Stimulated activated CD4-positive, alpha-beta T cell treated with anti-CD3 and anti-CD28 coated beads, TNF-alpha, amount 100 ng/mL, for 48 hours (primary cell): Measurements from ENCODE around the gene ADAP1.
"Not testable (repeated sequence)": the region's sequence is repeated elsewhere in the genome, so short reads cannot be mapped to it uniquely, and the experiment has no call there.

Experiments
- DNase-seq, 3 donors: peaks; one replicate each; pipeline ENCODE4 v3.0.0-alpha.2; 2020; ENCODE audit warnings: low read depth in 3 of 3

The ADAP1 gene

DNA sequence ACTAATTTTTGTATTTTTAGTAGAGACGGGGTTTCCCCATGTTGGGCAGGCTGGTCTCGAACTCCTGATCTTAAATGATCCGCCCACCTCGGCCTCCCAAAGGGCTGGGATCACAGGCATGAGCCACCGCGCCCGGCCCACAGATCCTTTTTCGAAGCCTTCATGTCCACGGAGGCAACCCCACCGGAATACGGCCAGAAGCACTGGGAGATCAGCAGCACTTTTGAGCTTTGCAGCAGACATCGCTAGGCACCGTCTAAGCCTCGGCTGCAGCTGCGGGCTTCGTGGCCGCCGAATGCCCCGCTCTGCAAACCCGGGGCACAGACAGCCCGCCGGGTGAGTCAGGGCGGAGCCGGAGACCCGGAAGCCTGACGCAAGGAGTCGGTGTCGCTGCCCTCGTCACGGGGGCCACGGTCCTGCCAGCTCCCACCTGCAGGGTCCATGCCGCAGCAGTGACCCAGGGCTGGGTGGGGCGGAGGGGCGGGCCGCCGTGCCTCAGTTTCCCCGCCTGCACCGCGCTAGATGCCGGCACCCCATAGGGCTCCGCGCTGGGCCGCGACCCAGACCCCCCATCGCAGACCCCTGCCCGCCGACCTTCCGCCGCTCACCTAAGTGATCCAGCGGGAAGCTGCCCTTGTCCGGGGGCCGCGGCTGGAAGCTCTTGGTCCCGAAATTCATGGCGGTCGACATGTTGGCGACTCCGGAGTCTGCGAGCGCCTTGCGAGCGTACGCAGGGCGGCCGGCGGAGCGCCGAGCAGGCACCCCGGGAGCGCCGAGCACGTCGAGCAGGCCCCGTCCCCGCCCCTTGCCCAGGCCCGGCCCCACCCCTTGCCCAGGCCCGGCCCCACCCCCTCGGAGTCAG, 20.6 kb upstream of the ADAP1 start, which contains the start of gene COX19:
TSS of gene COX19 (minus strand) at position 730 of the 862 bp plus-strand sequence. CDS start at position 690, 40 bp downstream.
- peak; percentile 82 to 89 (median 85) for DNase-seq

DNA sequence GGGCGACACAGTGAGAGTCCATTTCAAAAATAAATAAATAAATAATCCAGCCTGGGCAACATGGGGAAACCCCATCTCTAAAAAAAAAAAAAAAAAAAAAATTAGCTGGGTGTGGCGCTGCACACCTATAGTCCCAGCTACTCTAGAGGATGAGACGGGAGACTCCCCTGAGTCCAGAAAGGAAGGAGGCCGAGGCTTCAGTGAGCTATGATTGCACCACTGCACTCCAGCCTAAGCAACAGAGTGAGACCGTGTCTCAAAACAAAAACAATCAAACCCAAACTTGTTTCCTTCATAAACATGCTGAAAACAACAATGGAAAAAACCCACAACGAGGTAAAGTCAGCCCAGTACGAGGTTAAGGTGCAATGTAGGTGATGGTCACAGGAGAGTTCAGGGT, 19.7 kb upstream of the ADAP1 start:
- DNase-seq, result no peak

DNA sequence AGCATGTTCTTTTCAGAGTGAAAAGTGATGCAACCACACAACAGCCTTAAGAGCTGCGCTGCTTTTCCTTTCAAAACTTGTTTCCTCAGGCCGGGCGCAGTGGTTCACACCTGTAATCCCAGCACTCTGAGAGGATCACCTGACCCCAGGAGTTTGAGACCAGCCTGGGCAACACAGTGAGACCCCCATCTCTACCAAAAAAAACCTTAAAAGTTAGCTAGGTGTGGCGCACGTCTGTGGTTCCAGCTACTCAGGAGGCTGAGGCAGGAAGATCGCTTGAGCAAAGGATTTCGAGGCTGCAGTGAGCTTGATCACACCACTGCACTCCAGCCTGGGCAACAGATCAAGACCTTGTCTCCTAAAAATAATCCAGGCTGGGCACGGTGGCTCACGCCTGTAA, 18.8 kb upstream of the ADAP1 start:
- DNase-seq, result no peak

DNA sequence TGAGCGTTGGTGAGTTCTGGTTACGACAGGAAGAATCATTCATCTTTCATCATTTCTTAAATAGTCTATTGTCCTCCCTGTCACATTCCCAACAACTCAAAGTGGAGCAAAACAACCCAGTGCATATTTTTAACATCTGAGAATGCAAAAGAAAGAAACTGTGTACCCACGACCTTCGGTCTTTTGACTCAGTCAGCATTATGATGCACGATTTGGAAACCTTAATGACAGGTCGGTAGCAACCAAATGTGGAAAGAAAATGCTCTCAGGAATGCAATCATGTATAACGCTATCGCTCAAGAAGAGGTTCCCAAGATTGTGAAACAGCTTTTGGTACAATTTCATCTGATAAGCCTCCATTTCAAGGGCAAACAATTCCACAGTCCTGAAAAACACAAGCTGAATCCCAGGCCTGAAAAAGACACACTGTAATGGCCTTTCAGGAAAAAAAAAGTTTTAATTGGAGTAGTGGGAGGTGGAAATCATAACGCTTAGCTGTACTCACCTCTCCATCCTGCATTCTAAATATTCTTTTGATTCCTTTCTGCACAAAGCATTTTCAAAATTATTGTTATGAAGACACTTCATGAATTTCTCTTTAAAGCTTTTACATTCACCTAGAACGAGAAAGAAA, 18.3 kb upstream of the ADAP1 start:
- no peak for DNase-seq

DNA sequence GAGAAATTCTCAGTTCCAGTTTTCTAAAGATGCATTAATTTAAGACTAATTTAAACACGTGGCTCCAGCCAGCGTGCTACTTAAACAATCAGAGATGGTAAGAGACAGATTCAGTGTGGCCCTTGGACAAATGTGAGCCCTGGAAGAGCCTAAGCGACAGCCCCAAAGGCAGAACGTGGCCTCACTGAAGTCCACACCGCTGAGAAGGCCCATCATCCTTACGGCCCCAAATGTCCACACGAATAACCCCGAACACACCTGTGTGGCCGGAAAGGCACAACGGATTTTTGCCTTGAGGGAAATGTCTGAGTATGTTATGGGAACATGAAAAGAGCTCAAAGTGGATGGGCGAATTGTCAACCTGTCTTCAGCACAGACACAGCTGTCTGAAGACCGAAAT, 17.6 kb upstream of the ADAP1 start:
- no peak for DNase-seq

DNA sequence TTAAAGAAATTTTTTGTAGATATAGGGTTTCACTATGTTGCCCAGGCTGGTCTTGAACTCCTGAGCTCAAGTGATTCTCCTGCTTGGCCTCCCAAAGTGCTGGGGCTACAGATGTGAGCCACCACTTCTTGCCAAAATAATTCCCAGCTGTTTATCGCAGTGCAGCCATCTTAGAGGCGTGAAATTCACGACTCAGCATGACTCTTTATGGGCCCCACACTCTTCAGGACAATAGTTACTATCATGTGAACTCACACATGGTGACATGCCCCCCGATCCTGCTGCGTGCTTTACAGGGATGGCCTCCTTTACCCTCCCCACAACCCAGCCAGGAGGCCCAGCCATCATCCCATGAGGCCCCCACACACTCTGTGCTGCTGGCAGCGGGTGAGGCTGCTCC, 16.3 kb upstream of the ADAP1 start:
- DNase-seq, result no peak

DNA sequence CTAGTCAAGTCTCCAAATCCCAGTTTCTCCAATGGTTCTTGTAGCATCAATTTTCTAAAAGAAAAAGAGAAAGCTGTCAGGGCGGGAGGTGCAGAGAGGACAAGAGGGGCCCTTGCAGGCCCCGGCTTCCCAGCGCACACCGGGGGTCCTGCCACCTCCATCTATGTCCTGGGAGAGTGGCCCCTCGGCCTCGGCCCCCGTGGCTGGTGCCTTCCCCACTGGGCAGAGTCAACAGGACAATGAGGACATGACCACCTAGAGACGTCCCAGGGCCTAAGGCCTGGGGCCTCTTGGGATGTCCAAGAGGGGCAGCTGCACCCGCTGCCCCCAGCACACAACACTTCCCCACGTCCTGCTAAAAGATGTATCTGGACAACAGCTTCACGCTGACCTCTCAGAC, 14.9 kb upstream of the ADAP1 start:
- no peak for DNase-seq

DNA sequence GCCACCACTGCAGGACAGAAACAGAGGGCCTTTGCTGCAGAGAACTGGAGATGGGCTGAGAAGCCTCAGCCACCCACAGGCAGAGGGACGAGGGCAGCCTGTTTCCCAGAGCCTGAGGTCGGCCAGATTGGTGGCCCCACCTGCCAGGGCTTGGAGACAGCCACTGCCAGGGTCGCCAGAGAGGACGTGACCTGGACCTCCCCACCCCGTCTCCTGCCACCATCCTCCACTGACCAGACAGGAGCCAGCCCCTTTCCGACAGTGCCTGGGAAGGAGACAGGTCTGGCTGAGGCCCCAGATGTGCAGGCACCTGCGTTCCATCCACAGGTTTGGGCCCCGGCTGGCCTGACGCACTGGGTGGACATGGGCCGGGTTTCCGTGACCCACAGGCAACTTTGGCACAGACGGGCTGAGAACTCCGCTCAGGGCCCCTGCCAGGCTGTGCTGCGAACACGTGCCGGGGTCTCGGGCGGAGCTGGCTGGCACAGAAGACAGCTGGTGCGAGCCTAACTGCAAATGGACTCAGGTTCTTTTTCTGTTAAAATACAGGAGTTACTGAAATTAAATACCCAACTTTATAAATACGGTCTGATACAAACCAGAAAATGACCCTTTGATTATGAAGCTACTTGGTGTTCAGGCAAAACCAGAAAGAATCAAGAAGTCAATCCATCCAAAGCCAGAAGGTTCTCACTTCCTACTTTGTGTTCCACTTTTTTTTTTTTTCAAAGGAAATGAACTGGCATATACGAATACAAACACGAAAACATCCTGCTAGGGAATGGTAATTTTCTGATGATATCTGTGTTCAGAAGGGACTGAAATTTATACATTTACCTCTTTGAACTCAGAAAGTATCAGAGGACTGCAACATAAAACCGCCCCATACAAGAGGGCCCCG, 14.0 kb upstream of the ADAP1 start:
- DNase-seq, result no peak

DNA sequence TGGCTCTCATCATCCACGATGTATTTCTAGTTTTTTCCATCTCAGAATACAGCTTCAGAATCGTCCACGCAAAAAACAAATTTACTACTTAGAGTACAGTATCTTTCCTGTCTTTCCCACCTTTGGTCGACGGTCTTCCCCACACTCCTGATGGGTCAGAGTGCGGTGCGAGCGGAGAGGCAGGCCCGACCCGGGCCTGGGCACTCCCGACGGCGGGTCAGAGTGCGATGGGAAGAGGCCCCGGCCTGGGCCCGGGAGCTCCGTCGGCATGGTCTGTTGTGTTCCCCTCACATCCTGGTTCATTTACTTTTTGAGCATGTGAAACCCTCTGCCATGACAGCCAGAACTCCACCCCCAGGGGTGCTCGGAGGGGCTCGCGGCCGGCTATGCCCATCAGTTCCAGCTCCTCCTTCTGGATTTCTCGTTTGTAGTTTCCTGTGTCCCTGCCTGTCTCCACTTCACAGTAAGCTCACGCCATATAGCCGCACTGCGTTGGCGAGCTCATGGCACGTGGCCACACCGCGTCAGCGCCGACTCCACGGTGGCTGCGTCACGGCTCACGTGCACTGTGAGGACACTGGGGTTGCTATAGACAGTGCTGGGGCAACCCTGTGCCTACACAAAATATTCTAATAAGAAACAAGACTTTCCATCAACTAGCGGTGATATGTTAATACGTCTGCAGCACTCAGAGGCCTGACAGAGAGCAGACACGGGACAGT, 13.0 kb upstream of the ADAP1 start:
- DNase-seq, result no peak

DNA sequence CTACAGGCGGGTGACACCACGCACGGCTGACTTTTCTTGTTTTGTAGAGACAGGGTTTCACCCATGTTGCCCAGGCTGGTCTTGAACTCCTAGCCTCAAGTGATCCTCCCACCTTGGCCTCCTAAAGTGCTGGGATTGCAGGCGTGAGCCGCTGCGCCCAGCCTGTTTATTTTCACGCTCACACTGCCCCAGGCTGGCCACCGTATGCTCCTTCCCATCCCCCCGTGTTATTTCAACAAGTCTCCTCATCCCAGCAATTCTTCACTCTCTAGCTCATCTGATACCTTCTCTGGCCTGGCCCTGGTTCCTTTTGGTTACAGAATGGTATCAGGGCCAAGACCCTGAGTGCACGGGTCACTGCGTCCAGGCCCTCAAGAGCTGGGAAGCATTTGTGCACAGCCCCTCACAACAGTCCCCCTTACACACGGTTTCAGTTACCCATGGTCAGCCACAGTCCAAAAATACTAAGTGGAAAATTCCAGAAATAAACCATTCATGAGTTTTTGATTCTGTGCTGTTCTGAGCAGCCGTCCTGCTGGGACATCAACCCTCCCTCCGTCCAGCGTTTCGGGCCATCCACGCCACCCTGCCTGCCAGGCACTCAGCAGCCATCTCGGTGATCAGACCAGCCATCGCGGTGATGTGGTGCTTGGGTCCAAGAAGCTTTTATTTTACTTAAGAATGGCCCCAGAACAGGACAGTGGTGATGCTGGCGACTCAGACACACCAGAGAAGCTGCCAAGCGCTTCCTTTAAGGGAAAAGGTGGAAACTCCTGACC, 12.0 kb upstream of the ADAP1 start:
- no peak for DNase-seq

DNA sequence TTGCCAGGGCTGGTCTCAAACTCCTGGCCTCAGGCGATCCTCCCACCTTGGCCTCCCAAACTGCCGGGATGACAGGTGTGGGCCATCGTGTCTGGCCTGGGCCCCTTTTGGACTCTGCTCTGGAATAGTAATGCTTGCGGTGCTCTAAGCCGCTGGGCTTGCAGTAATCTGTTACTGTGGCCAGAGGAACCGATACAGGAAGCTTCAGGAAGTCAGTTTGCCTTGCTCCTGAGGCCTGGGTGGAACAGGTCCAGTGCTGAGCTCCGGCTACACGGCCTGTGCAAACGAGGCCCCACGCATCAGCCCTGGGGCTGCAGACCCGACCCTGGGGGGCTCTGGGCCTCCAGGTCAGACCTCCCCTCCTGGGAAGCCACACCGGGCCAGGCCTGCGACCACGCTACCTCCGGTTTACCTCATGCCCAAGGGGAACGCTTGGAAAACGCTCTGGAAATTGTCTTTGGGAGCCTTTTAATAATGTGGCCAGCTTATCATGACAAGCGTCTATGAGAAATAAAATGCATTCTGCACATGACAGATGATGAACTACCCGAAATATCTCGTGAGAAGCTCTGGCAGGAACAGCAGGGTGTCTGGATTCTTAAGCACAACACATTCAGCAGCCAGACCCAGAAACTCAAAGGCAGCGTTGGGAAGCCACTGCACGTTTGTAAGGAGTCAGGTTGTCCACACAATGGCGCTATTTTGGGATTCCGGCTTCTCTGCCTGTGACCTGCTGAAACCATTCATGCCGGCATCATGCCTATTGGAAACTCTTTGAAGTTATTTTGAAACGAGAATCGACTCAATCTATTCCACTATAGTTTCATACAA, 10.1 kb upstream of the ADAP1 start:
- DNase-seq, result no peak

DNA sequence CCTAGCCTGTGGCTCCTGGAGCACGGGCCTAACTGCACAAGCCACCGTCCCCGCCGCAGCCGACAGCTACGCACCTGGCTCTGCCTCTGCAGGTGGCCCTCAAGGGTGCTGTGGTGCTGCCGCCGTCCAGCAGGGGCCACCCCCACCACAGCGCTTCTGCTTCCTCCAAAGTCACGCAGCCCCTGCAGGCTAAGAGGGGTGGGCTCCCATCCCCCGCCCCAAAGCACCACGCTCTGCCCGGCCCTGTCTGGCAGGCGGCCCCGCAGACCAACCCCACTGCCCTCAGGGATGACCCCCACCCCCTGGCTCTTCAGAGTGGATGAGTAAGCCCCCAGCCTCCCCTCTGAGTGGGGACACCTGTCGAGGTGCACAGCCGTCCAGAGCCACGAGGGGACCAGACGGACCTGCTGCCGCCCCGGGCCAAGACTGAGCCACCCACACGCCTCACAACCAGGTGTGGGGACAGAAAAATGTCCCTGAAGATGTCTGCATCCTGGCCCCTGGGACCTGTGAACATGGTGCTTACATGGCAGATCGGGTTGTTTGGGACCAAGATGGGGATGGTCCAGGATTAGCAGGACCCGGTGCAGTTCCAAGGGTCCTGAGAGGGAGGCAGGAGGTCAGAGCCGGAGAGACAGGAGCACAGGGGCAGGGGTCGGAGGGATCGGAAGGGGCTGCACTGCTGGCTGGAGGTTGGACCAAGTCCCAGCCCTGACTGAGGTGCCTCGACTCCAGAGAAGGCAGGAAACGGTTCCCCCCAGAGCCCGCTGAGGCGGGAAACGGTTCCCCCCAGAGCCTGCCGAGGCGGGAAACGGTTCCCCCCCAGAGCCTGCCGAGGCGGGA, 9.0 kb upstream of the ADAP1 start:
- DNase-seq, result no peak

DNA sequence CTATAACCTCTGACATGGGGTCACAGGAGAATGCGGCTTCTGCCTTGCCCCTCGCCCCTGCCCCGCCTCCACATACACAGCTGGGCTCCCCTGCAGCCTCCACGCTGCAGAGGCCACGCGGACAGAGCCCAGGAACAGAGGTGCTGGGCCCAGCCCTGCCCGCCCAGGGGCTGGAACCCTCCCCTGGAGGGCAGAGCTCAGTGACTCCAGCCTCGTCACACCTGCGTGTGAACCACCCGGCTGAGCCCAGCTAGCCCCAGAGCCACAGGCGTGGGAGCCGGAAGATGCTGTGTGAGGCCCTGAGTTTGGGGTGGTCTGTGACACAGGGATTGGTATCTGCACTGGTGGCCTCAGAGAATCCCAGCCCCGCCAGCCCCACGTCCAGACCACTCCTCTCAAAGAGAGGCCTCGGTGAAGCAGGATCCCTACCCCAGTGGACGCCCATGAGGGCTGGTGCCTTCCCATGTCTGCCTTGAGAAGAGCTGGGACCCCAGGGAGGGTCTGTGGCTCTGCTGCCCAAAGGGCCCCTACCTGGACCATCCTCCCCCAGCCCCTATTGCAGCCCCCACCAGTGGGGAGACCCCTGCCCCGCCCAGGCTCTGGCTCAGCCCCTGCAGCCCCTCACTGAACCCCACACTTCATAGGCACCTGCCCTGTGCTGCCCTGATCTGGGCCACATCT, 8.1 kb upstream of the ADAP1 start:
- no peak for DNase-seq

DNA sequence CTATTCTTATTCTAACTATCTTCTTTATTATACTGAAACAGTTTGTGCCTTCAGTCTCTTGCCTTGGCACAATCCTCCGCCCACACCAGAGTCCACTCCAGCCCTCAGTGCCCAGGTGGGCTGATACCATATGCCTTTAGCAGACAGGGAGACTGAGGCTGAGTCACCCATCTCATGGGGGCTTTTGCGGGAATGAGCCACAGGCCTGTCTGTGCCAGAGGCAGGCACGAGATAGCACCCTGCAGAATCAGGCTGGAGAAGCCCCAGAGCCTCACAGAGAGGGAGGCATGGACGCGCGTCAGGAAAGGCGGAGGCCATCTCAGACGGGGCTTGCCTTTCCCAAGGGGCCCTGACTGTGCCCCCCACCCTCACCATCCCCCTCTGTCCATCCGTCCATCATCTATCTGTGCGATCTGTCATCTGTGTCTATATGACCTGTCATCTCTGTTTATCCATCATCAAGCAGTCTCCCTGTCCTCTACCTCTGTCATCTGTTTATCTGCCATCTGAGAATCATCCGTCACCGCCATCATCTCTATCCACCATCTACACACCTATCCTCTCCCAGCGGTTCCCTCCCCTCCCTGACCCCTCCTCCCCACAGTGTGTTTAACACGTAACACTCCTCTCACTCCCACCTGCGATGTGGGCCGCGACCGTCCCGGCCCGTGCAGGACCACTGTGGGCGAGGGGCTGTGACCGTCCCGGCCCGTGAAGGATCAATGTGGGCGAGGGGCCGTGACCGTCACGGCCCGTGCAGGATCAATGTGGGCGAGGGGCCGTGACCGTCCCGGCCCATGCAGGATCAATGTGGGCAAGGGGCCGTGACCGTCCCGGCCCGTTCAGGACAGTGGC, 7.3 kb upstream of the ADAP1 start:
- no peak for DNase-seq

DNA sequence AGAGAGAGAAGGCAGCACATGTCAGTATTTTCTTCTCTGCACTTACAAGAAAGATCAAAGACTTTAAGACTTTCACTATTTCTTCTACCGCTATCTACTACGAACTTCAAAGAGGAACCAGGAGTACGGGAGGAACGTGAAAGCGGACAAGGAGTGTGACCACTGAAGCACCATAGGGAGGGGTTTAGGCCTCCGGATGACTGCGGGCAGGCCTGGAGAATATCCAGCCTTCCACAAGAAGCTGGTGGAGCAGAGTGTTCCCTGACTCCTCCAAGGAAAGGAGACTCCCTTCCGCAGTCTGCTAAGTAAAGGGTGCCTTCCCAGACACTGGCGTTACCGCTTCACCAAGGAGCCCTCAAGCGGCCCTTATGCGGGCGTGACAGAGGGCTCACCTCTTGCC, 6.5 kb upstream of the ADAP1 start:
- not testable (repeated sequence) for DNase-seq

DNA sequence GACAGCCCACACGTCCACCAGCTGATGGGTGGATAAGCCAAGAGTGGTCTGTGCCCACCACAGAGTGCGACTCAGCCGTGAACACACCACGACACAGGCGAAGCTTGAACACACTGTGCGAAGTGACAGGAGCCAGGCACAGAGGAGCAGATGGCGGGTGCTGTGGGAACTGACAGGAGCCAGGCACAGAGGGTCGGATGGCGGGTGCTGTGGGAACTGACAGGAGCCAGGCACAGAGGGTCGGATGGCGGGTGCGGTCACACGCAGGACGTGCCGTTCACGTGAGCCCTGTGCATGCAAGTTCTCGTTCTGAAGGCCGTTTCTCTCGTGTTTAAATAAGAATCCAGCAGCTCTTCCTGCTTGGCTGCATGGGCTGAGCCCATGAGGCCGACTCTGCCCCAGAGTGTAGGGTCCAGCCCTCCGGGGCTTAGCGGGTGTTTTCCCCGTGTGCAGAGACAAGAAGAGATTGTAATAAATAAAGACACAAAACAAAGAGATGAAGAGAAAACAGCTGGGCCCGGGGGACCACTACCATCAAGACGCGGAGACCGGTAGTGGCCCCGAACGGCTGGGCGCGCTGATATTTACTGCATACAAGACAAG, 5.9 kb upstream of the ADAP1 start:
- no peak for DNase-seq

DNA sequence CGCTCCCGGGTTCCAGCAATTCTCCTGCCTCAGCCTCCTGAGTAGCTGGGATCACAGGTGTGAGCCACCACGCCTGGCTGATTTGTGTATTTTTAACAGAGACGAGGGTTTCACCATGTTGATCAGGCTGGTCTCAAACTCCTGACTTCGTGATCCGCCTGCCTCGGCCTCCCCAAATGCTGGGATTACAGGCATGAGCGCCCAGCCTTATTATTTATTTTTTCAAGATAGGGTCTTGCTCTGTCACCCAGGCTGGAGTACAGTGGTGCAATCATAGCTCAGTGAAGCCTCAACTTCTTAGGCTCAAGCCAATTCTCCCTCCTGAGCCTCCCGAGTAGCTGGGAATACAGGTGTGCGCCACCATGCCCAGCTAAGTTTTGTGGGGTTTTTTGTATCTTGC, 5.3 kb upstream of the ADAP1 start:
- DNase-seq, result not testable (repeated sequence)
